Measurements from ENCODE around the gene FHIT.
A peak's percentile ranks its signal among the peaks of the same experiment; 100 is the strongest.

FHIT gene

DNA sequence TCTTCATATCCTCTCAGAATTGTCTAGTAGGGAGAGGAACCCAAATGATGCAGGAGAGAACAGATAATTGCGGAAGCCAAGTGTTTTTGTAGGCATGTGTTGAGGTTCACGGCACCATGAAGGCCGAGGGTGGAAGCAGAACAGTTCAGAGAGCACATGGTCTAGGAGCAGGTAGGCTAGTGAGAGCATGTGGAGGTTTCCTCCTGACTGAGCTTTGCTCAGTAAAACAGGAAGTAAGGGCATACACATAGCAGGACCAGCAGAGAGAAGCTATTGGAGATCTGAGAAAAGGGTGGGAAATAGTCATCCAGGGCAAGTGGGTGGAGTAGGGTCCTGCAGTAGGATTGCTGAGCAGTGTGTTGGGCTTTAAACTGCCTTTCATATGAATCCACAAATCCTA, 491.1 kb downstream of the FHIT start:
- no peak for DNase-seq (ENCODE audit: low read depth)

- no peak for DNase-seq (ENCODE audit: low read depth)
Observed at GRCh38 chr3:60759439-60759838, 491.8 kb downstream of the FHIT start.

- no peak for DNase-seq (ENCODE audit: low read depth)
Observed at GRCh38 chr3:60758831-60759230, 492.4 kb downstream of the FHIT start.

GRCh38 chr3:60758171-60758570, 493.1 kb downstream of the FHIT start:
- DNase-seq (ENCODE audit: low read depth), result no peak

- no peak for DNase-seq (ENCODE audit: low read depth)
Observed at GRCh38 chr3:60757724-60758123, 493.5 kb downstream of the FHIT start.

GRCh38 chr3:60756241-60757030, 494.8 kb downstream of the FHIT start:
- no peak for DNase-seq (ENCODE audit: low read depth)

DNA sequence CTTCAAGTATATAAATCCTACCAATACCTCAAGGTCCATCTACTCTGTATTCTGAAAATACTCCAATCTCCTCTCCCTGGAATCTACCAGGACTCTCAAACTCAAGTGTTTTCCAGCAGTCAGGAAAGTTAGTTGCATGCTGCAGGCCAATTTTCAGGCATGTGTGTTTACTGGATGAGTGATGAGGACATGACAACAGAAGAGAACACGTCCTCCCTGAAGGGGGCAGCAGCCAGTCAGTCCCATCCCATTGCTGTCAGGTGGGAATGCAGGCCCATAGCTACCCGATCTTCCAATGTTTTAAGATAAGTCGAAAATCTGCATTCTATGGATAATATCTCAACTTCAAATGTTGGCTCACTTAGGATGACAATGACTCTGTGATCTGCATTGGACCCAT, 496.2 kb downstream of the FHIT start:
- DNase-seq (ENCODE audit: low read depth), result no peak

DNA sequence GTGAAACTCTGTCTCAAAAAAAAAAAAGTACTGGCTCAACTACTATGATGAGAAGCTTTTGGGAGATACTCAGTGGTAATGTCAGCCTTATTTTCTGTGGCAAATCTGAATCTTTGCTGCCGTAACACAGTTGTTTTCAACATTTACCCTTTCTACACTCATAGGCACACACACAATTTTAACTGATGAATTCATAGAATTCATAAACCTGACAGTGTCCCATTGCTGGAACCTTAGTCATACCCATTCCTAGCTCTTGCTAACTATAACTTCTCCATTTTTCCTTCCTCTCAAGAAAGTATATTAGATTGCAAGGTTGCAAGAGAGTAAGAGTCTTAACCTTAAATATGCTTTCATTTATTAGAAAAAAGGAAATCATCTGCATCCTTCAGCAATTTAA, 496.6 kb downstream of the FHIT start:
- DNase-seq (ENCODE audit: low read depth), result no peak

DNA sequence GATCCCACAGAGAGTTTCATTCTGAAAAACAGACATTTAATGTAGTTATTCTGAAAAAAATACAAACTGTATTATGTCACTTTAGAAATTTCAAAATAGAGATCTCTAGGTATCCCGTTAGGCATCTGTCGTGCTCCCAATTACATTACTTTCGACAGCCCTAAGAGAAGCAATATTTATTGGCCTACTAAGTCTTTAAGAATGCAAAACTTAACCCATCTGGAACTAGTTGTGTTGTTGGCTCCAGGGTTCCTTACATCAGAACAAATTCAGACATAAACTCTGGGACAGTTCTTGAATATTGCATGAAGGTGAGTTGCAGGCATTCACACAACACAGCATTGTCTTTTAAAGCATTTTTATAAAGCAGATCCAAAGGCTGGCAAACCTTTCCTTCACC, 498.4 kb downstream of the FHIT start:
- no peak for DNase-seq (ENCODE audit: low read depth)

DNA sequence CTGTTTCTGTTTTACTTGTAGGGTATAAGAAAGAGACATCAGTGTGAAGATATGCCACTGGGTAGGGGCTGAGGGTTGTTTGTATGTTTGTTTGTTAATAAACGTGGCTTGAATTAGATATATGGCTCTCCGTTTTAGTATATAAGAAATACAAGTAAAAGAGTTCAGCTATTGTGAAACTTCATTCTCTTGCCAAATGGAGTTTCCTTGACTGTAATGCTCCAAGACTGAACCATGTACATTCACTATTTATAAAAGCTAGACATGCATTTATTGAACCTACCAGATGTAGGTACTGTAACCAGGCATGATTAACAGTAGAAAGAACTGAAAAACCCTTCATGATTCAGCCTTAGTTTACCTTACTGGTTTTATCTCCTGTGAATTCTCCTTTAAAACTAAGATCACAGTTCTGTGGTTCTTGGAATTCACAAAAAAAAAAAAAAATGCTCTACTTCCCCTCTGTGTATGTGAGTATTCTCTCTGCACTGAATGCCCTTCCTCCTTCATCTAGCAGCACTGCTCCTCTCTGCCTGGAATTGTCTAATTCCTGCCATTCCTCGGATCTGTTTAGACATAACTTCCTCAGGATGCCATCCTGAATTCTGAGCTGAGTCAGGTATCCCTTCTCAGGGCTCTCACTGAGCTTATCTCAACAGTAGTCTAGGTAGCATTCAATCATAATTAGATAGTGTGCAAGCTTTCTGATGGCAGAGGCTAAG, 504.4 kb downstream of the FHIT start:
- DNase-seq (ENCODE audit: low read depth), result no peak

DNA sequence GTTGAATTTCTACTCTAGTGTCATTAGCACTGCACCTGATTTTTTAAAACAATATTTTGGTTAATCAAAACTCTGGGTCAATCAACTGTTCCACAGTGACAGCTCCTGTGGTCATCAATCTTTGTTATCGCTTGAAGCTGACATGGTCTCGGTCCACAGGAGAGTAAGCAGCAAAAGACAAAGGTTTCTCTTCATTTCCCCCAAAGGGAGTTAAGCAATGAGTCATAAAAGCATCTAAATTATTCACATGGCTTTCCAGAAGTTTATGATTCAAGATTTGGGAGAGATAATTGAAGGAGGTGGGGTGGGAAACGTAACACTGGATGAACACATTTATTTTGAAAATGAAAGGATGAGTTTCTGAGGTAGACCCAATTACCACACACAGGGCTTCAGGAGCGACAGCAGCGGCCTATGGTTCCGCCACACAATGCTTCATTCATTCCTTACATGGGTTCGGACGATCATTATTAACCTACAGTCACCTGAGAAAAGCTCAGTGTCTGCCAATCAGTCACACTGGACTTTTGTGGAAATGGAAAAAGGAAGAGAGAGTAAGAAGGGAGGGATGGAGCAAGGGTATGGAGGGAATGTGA, 505.1 kb downstream of the FHIT start:
- no peak for DNase-seq (ENCODE audit: low read depth)

DNA sequence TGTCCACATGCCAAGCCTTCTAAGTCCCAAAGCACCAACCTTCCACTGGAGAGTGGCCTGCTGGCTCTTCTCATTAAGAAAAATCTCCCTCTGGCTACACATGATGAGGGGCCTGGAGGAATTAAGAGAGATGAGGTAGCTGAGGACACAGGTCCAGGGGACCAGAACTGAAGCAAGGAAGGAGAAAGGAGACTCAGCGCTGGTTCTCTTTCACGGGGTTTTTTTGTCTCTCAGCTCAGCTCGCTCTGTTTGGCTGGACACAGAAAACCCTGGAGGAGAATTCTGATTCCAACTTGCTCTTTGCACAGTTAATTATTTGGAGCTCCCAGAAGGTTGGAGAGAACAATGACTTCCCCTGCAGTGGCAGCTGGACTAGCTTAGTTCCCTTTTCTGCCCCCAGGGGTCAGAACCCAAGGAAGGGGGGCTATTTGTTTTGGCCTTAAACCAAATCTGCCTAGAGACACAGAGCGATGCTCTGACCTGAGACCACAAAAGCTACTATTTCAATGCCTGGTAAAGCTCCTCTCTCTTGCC, 507.6 kb downstream of the FHIT start:
- DNase-seq (ENCODE audit: low read depth), result no peak

GRCh38 chr3:60742606-60743145, 508.6 kb downstream of the FHIT start:
- DNase-seq (ENCODE audit: low read depth), result peak; percentile 4

DNA sequence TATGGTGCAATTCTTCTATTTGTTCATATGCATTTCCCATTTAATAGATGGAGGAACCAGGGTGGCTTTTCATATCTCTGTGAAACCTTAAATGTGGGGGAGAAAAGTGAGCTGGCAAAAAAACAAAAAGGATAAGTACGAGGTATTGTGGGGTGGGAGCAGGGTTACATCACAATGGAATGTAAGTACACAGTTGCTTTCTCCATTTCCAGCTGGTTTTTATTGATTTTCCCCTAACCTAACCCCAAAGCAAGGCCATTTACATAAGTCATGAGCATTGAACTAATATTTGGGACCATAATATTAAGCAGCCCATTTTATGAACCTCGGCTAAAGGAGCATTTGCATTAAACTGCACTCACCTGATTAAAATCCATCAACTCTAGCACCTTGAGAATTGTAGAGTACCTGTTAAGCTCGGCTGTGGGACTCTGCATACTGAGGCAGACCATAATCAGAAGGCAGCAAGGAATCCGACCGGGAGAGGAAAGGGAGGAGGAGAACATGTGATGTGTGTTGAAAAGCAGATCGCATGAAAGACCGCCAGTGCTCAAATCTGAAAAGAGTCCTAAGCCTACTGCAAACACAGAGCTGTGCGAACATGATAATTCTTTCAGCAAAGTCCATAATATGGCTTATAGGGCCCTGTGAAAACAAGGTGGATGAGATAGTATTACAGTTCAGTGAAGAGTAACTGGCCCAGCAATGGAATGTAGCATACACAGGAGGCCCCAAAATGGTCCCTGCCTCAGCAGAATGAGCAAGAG, 513.4 kb downstream of the FHIT start:
- no peak for DNase-seq (ENCODE audit: low read depth)

- no peak for DNase-seq (ENCODE audit: low read depth)
Observed at GRCh38 chr3:60730371-60730770, 520.9 kb downstream of the FHIT start.

GRCh38 chr3:60729056-60729455, 522.2 kb downstream of the FHIT start:
- no peak for DNase-seq (ENCODE audit: low read depth)

- DNase-seq (ENCODE audit: low read depth), result no peak
Observed at GRCh38 chr3:60728006-60728405, 523.2 kb downstream of the FHIT start.

- DNase-seq (ENCODE audit: low read depth), result no peak
Observed at GRCh38 chr3:60720736-60721135, 530.5 kb downstream of the FHIT start.

GRCh38 chr3:60716573-60716972, 534.7 kb downstream of the FHIT start:
- no peak for DNase-seq (ENCODE audit: low read depth)

DNA sequence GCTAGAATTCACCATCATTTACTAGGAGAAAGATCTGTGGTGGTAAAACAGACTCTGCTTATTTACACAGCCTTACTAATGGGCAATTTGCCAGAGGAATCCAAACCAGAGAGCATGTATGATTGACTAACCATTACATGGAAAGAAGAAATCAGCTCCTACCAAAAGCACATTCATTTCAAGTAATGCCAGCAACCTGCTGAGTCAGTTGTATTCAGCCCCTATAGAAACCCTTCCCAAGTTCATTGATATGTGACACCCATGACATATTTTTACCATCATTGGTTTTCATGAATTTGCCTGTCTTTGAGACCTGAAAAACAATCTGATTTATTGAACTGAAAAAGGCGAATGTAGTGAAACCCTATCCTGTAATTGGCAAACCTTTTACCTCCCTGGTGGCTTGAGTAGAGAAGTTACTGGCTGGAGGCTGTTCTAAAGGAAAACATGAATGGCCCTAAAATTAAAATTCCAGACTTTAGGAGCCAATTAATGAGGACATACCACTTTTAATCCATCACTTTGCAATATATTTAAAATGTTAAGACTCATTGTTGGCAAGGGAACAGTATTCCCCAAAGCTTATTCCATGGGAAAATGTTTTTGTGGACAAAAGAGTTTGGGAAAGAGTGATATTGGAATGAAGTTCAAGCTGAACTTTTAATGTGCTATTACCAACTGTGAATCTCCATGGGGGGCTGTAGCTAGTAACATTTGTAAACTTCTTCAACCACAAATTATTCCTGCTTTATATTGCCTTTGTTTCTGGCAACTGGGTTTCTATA, 542.9 kb downstream of the FHIT start:
- no peak for DNase-seq (ENCODE audit: low read depth)

GRCh38 chr3:60707452-60708020, 543.7 kb downstream of the FHIT start:
- no peak for DNase-seq (ENCODE audit: low read depth)

Measured in ELR (cell line).